Vagina (tissue), 2 donors: ENCODE data around the gene RHOH.

Experiments
- CTCF ChIP-seq, 3 experiments: fragments of 450-650 bp in 2 of 3; fragments of 200-600 bp in 1 of 3; sonication (generic) in 1 of 3; IDR thresholded peaks; one replicate each; pipeline ENCODE4 v1.5.1; 2017 to 2019; ENCODE audit warnings: antibody characterized with exemption in 3 of 3, mild to moderate bottlenecking in 2 of 3, moderate library complexity in 2 of 3
- POLR2A ChIP-seq, 2 donors: fragments of 450-650 bp; IDR thresholded peaks; one replicate each; pipeline ENCODE4 v1.6.1; 2017; ENCODE audit warnings: antibody characterized with exemption in 2 of 2, mild to moderate bottlenecking in 2 of 2, moderate library complexity in 2 of 2
- POLR2AphosphoS5 ChIP-seq, 2 donors: sonication (generic); formaldehyde crosslinking; IDR thresholded peaks; one replicate each; pipeline ENCODE4 v1.9.0; 2017; ENCODE audit warnings: antibody characterized with exemption in 2 of 2, mild to moderate bottlenecking in 2 of 2, low read depth in 1 of 2; ENCODE audit not compliant: insufficient read depth in 1 of 2

GRCh38 chr4:40160258-40160657 lies 36.6 kb upstream of the RHOH start:
- TF ChIP-seq CTCF (IDR thresholded peaks at IDR 0.05) (no peak), POLR2AphosphoS5 (IDR thresholded peaks at IDR 0.05; ENCODE audit: insufficient read depth in 1 of 2, low read depth in 1 of 2) (no peak), POLR2A (IDR thresholded peaks at IDR 0.05) (no peak)
